Spleen (tissue), 11 donors: ENCODE data around the gene MRRF. TPM values are rescaled to one million over a fixed set of nuclear protein-coding genes. Genes with fewer than 3 reads are reported as not detected.

Experiments
- DNase-seq: peaks from one replicate; pipeline ENCODE4 v3.0.0-alpha.2; 2020
- H3K27ac ChIP-seq, 8 donors: fragments of 200-600 bp; sonication (generic) in 7 of 8; 1 replicate in 4 of 8; 2 replicates in 4 of 8; pipeline versions ENCODE4 v1.5.0 to v1.8.0; 2016 to 2021; ENCODE audit warnings: inconsistent platforms in 4 of 8, mild to moderate bottlenecking in 4 of 8, moderate library complexity in 1 of 8
- H3K27me3 ChIP-seq, 7 donors: fragments of 200-600 bp; sonication (generic) in 6 of 7; replicated peaks in 1 of 7; 1 replicate in 4 of 7; 2 replicates in 3 of 7; pipeline versions ENCODE4 v1.5.0 to v1.8.0; 2016 to 2021; ENCODE audit warnings: inconsistent platforms in 3 of 7, mild to moderate bottlenecking in 1 of 7
- H3K36me3 ChIP-seq, 6 donors: fragments of 200-600 bp; sonication (generic) in 5 of 6; 1 replicate in 4 of 6; 2 replicates in 2 of 6; pipeline versions ENCODE4 v1.5.0 to v1.8.0; 2016 to 2021; ENCODE audit warnings: inconsistent platforms in 2 of 6
- H3K4me1 ChIP-seq, 6 donors: fragments of 200-600 bp; sonication (generic) in 5 of 6; 1 replicate in 3 of 6; 2 replicates in 3 of 6; pipeline versions ENCODE4 v1.5.0 to v1.8.0; 2016 to 2021; ENCODE audit warnings: inconsistent platforms in 3 of 6
- H3K4me3 ChIP-seq, 8 donors: fragments of 200-600 bp; sonication (generic) in 7 of 8; 1 replicate in 4 of 8; 2 replicates in 4 of 8; pipeline versions ENCODE4 v1.5.0 to v1.8.0; 2016 to 2021; ENCODE audit warnings: inconsistent platforms in 4 of 8, mild to moderate bottlenecking in 4 of 8, moderate library complexity in 2 of 8
- H3K9me3 ChIP-seq, 8 donors: fragments of 200-600 bp; sonication (generic) in 7 of 8; 1 replicate in 4 of 8; 2 replicates in 4 of 8; pipeline versions ENCODE4 v1.5.0 to v1.8.0; 2016 to 2021; ENCODE audit warnings: inconsistent platforms in 4 of 8
- CTCF ChIP-seq, 11 experiments: fragments of 200-600 bp in 7 of 11; fragments of 450-650 bp in 4 of 11; sonication (generic) in 4 of 11; IDR thresholded peaks in 8 of 11; conservative IDR thresholded peaks in 3 of 11; 1 replicate in 7 of 11; 2 replicates in 4 of 11; pipeline versions ENCODE4 v1.4.0 to v1.8.0; 2016 to 2021; ENCODE audit warnings: antibody characterized with exemption in 11 of 11, inconsistent platforms in 4 of 11, mild to moderate bottlenecking in 1 of 11
- POLR2A ChIP-seq, 3 donors: fragments of 450-650 bp; IDR thresholded peaks; one replicate each; pipeline ENCODE4 v1.5.1; 2017; ENCODE audit warnings: antibody characterized with exemption in 3 of 3, mild to moderate bottlenecking in 1 of 3
- POLR2AphosphoS5 ChIP-seq, 3 donors: sonication (generic); formaldehyde crosslinking; IDR thresholded peaks; one replicate each; pipeline ENCODE4 v1.5.1; 2017; ENCODE audit warnings: antibody characterized with exemption in 3 of 3
- WGBS, 5 donors: extraction: QIAGEN DNeasy Blood & Tissue Kit in 3 of 5; methylation state at CpG; one replicate each; pipeline versions ENCODE4 v1.1.5 to v1.1.7; 2013 to 2018; 5-methylcytosine and 5-hydroxymethylcytosine counted together
- intact Hi-C: fragments of 100-400 bp; cut with DNase I; formaldehyde crosslinking; loops from one replicate; pipeline ENCODE4 v1.15.0; 2023; ENCODE audit warnings: low total_unique reads
- polyA plus RNA-seq, 3 donors: library from polyadenylated mRNA; stranded (reverse); fragments of 200-250 nt; gene quantifications; one replicate each; pipeline ENCODE4 v1.2.1, GENCODE V29; 2013
- total RNA-seq, 7 donors: library from RNA; depleted of rRNA in 3 of 7; stranded (reverse); fragments of >200 nt in 3 of 7; fragmentation: NEBNext Ultra II Directional in 4 of 7; extraction: Animal tissue kit (Norgen Biotek cat#: 25700) in 4 of 7; gene quantifications; one replicate each; pipeline versions ENCODE4 v1.1.0 to v1.2.1, GENCODE V29; 2016 to 2021
- donor health status: healthy with polysubstance abuse.
- donor health status: DM: no; HTN: no; CAD: no; lungs with moderate emphysema.
- donor health status: DM: no; HTN: no; CAD: no.
- donor health status: Bipolar disorder and iron deficiency.
- donor health status: healthy.
- donor health status: DM: no; HTN: no; CAD: no.
- donor health status: DM: yes; HTN: yes; CAD: no.

The MRRF gene
- total and polyA plus RNA-seq, 10 donors = 23.1 to 44.8 (median 38.9) TPM

GRCh38 chr9:122268041-122268814 is 3.5 kb downstream of the MRRF start:
- Histone ChIP-seq H3K4me3 (no peak overlapping the region), H3K9me3 (no peaks in the 10 kb centered on the region), H3K4me1 (peaks cover 19 to 60% (median 39%) of the 10 kb centered on the region in 6 donors), H3K27ac (no peak overlapping the region), H3K36me3 (peaks cover 0 to 26% (median 10%) of the 10 kb centered on the region in 6 donors), H3K27me3 (no peaks in the 10 kb centered on the region)
- WGBS, 5 donors = 71 to 80% (median 79%) methylated on average over 6 of the region's 6 CpGs
- no peak for DNase-seq
- no peak for TF ChIP-seq CTCF (IDR thresholded peaks at IDR 0.05 in 8 of 11, conservative IDR thresholded peaks at IDR 0.05 in 3 of 11)
- no peak for TF ChIP-seq POLR2A (IDR thresholded peaks at IDR 0.05)
- intact Hi-C loops = no loop called here

- peaks cover 0 to 74% (median 16%) of the 10 kb centered on the region in 6 donors for H3K36me3 ChIP-seq
- TF ChIP-seq CTCF (IDR thresholded peaks at IDR 0.05 in 8 of 11, conservative IDR thresholded peaks at IDR 0.05 in 3 of 11) = no peak
- TF ChIP-seq POLR2AphosphoS5 (IDR thresholded peaks at IDR 0.05) = no peak
- TF ChIP-seq POLR2A (IDR thresholded peaks at IDR 0.05) = no peak
- no peaks in the 10 kb centered on the region for H3K27me3 ChIP-seq
- H3K9me3 ChIP-seq = peaks cover 0 to 22% (median 15%) of the 10 kb centered on the region in 8 donors
- H3K4me1 ChIP-seq = peaks cover 0 to 13% (median 3%) of the 10 kb centered on the region in 6 donors
- no peak overlapping the region for H3K4me3 ChIP-seq
- DNase-seq = no peak
- WGBS, 5 donors = 89 to 98% (median 96%) methylated on average over 2 of the region's 2 CpGs
- no peak overlapping the region for H3K27ac ChIP-seq
- intact Hi-C loops = no loop called here
These were observed 9.4 kb downstream of the MRRF start for GRCh38 chr9:122274055-122274454.

GRCh38 chr9:122276096-122276495 is 11.4 kb downstream of the MRRF start:
- Histone ChIP-seq H3K36me3 (peaks cover 0 to 80% (median 15%) of the 10 kb centered on the region in 6 donors), H3K27ac (no peak overlapping the region), H3K4me3 (no peak overlapping the region), H3K9me3 (peaks cover 0 to 22% (median 15%) of the 10 kb centered on the region in 8 donors), H3K4me1 (peaks cover 0 to 9% (median 5%) of the 10 kb centered on the region in 6 donors), H3K27me3 (no peaks in the 10 kb centered on the region)
- 89 to 96% (median 93%) methylated on average over 7 of the region's 7 CpGs for WGBS, 5 donors
- intact Hi-C loops = no loop called here
- no peak for DNase-seq
- TF ChIP-seq CTCF (IDR thresholded peaks at IDR 0.05 in 8 of 11, conservative IDR thresholded peaks at IDR 0.05 in 3 of 11) = no peak

- Histone ChIP-seq H3K36me3 (peaks cover 0 to 80% (median 15%) of the 10 kb centered on the region in 6 donors), H3K4me1 (peaks cover 0 to 3% (median 0%) of the 10 kb centered on the region in 6 donors), H3K4me3 (no peak overlapping the region), H3K27ac (no peak overlapping the region), H3K27me3 (no peaks in the 10 kb centered on the region), H3K9me3 (peaks cover 0 to 22% (median 15%) of the 10 kb centered on the region in 8 donors)
- intact Hi-C loops = no loop called here
- DNase-seq = no peak
- TF ChIP-seq POLR2AphosphoS5 (IDR thresholded peaks at IDR 0.05) (no peak), POLR2A (IDR thresholded peaks at IDR 0.05) (no peak)
- 97 to 99% (median 98%) methylated on average over 10 of the region's 10 CpGs for WGBS, 5 donors
These were observed 12.7 kb downstream of the MRRF start for GRCh38 chr9:122277285-122277897.
